NCI-H748 treated with DMSO at 0.1 percent for 48 hours (cell line): ENCODE data around the gene SLC16A6.
A peak's percentile ranks its signal among the peaks of the same experiment; 100 is the strongest.
"Not testable (repeated sequence)": the region's sequence is repeated elsewhere in the genome, so short reads cannot be mapped to it uniquely, and the experiment has no call there.

Source experiments
- DNase-seq: peaks from one replicate; lab custom pipeline; 2025; lab: John Stamatoyannopoulos, UW

Gene SLC16A6

GRCh38 chr17:68248199-68248825, 42.6 kb downstream of the SLC16A6 start:
- no peak for DNase-seq

GRCh38 chr17:68247445-68248198, 43.3 kb downstream of the SLC16A6 start, which contains the start of gene AMZ2:
AMZ2 (plus strand) TSS chr17:68248043; CDS start chr17:68250188, 2,145 bp downstream.
- peak; percentile 66 for DNase-seq

GRCh38 chr17:68246271-68247028, 44.5 kb downstream of the SLC16A6 start:
- no peak for DNase-seq

- no peak for DNase-seq
Observed at GRCh38 chr17:68239632-68240366, 51.1 kb downstream of the SLC16A6 start.

GRCh38 chr17:68238871-68239253, 52.1 kb downstream of the SLC16A6 start:
- DNase-seq = no peak

GRCh38 chr17:68238164-68238870, 52.6 kb downstream of the SLC16A6 start:
- no peak for DNase-seq

- DNase-seq = not testable (repeated sequence)
Observed at GRCh38 chr17:68237369-68238163, 53.4 kb downstream of the SLC16A6 start.

- not testable (repeated sequence) for DNase-seq
Observed at GRCh38 chr17:68235336-68235791, 55.6 kb downstream of the SLC16A6 start.

- not testable (repeated sequence) for DNase-seq
Observed at GRCh38 chr17:68234726-68235335, 56.1 kb downstream of the SLC16A6 start.

GRCh38 chr17:68232741-68233140, 58.2 kb downstream of the SLC16A6 start:
- not testable (repeated sequence) for DNase-seq

- no peak for DNase-seq
Observed at GRCh38 chr17:68231541-68231940, 59.4 kb downstream of the SLC16A6 start.

- DNase-seq = not testable (repeated sequence)
Observed at GRCh38 chr17:68231131-68231530, 59.8 kb downstream of the SLC16A6 start.

- DNase-seq = no peak
Observed at GRCh38 chr17:68229619-68230018, 61.3 kb downstream of the SLC16A6 start.

GRCh38 chr17:68228817-68229570, 61.9 kb downstream of the SLC16A6 start:
- DNase-seq = no peak

- DNase-seq = not testable (repeated sequence)
Observed at GRCh38 chr17:68228039-68228680, 62.8 kb downstream of the SLC16A6 start.

GRCh38 chr17:68225055-68225454, 65.9 kb downstream of the SLC16A6 start:
- DNase-seq = not testable (repeated sequence)

- no peak for DNase-seq
Observed at GRCh38 chr17:68222606-68223005, 68.3 kb downstream of the SLC16A6 start.

- no peak for DNase-seq
Observed at GRCh38 chr17:68221786-68222185, 69.1 kb downstream of the SLC16A6 start.

GRCh38 chr17:68220786-68221185, 70.1 kb downstream of the SLC16A6 start:
- DNase-seq = not testable (repeated sequence)
